ENCODE data around the gene C20orf141.

The C20orf141 gene

GRCh38 chr20:2840967-2841531, 26.3 kb downstream of the C20orf141 start:
- H3K4me3 ChIP-seq (ENCODE audit: low read length), result peak overlapping the region; percentile 88
- no peaks in the 10 kb centered on the region for H3K9me3 ChIP-seq (ENCODE audit: insufficient read depth, low read depth, low read length)
- H3K27ac ChIP-seq (ENCODE audit: low read length), result no peak overlapping the region
- H3K4me1 ChIP-seq (ENCODE audit: insufficient read depth, low read length), result peaks cover 3% of the 10 kb centered on the region; the same call in 1 of the 2 replicates
- H3K27me3 ChIP-seq (ENCODE audit: insufficient read depth, low read length), result peaks cover 24% of the 10 kb centered on the region
- H3K36me3 ChIP-seq (ENCODE audit: insufficient read depth, low read depth, low read length), result no peaks in the 10 kb centered on the region
- peak overlapping the region; percentile 36; the same call in 1 of the 2 replicates for H3K9ac ChIP-seq (ENCODE audit: low read depth, low read length)

GRCh38 chr20:2845607-2846006, 30.8 kb downstream of the C20orf141 start:
- H3K27ac ChIP-seq (ENCODE audit: low read length), result no peak overlapping the region
- H3K4me3 ChIP-seq (ENCODE audit: low read length), result no peak overlapping the region
- no peaks in the 10 kb centered on the region for H3K9me3 ChIP-seq (ENCODE audit: insufficient read depth, low read depth, low read length)
- H3K36me3 ChIP-seq (ENCODE audit: insufficient read depth, low read depth, low read length), result no peaks in the 10 kb centered on the region
- H3K9ac ChIP-seq (ENCODE audit: low read depth, low read length), result no peak overlapping the region
- peaks cover 3% of the 10 kb centered on the region; the same call in 1 of the 2 replicates for H3K4me1 ChIP-seq (ENCODE audit: insufficient read depth, low read length)
- peaks cover 9% of the 10 kb centered on the region; the same call in 1 of the 2 replicates for H3K27me3 ChIP-seq (ENCODE audit: insufficient read depth, low read length)

- H3K9ac ChIP-seq (ENCODE audit: low read depth, low read length), result no peak overlapping the region
- no peaks in the 10 kb centered on the region for H3K4me1 ChIP-seq (ENCODE audit: insufficient read depth, low read length)
- no peaks in the 10 kb centered on the region for H3K36me3 ChIP-seq (ENCODE audit: insufficient read depth, low read depth, low read length)
- peaks cover 3% of the 10 kb centered on the region; the same call in 1 of the 2 replicates for H3K27me3 ChIP-seq (ENCODE audit: insufficient read depth, low read length)
- no peaks in the 10 kb centered on the region for H3K9me3 ChIP-seq (ENCODE audit: insufficient read depth, low read depth, low read length)
- no peak overlapping the region for H3K4me3 ChIP-seq (ENCODE audit: low read length)
- H3K27ac ChIP-seq (ENCODE audit: low read length), result no peak overlapping the region
These were observed 31.9 kb downstream of the C20orf141 start for GRCh38 chr20:2846698-2847097.

- no peaks in the 10 kb centered on the region for H3K9me3 ChIP-seq (ENCODE audit: insufficient read depth, low read depth, low read length)
- H3K36me3 ChIP-seq (ENCODE audit: insufficient read depth, low read depth, low read length), result no peaks in the 10 kb centered on the region
- no peaks in the 10 kb centered on the region for H3K27me3 ChIP-seq (ENCODE audit: insufficient read depth, low read length)
- no peak overlapping the region for H3K9ac ChIP-seq (ENCODE audit: low read depth, low read length)
- no peak overlapping the region for H3K4me3 ChIP-seq (ENCODE audit: low read length)
- H3K27ac ChIP-seq (ENCODE audit: low read length), result no peak overlapping the region
- H3K4me1 ChIP-seq (ENCODE audit: insufficient read depth, low read length), result no peaks in the 10 kb centered on the region
These were observed 33.0 kb downstream of the C20orf141 start for GRCh38 chr20:2847802-2848201.

GRCh38 chr20:2849529-2849928, 34.7 kb downstream of the C20orf141 start:
- no peaks in the 10 kb centered on the region for H3K36me3 ChIP-seq (ENCODE audit: insufficient read depth, low read depth, low read length)
- H3K4me1 ChIP-seq (ENCODE audit: insufficient read depth, low read length), result no peaks in the 10 kb centered on the region
- H3K4me3 ChIP-seq (ENCODE audit: low read length), result no peak overlapping the region
- H3K9ac ChIP-seq (ENCODE audit: low read depth, low read length), result no peak overlapping the region
- no peaks in the 10 kb centered on the region for H3K27me3 ChIP-seq (ENCODE audit: insufficient read depth, low read length)
- H3K9me3 ChIP-seq (ENCODE audit: insufficient read depth, low read depth, low read length), result no peaks in the 10 kb centered on the region
- H3K27ac ChIP-seq (ENCODE audit: low read length), result no peak overlapping the region

- Histone ChIP-seq H3K36me3 (ENCODE audit: insufficient read depth, low read depth, low read length) (no peaks in the 10 kb centered on the region), H3K27ac (ENCODE audit: low read length) (no peak overlapping the region), H3K9me3 (ENCODE audit: insufficient read depth, low read depth, low read length) (no peaks in the 10 kb centered on the region), H3K4me1 (ENCODE audit: insufficient read depth, low read length) (no peaks in the 10 kb centered on the region), H3K27me3 (ENCODE audit: insufficient read depth, low read length) (no peaks in the 10 kb centered on the region), H3K9ac (ENCODE audit: low read depth, low read length) (no peak overlapping the region), H3K4me3 (ENCODE audit: low read length) (no peak overlapping the region)
These were observed 36.3 kb downstream of the C20orf141 start for GRCh38 chr20:2851086-2851485.

GRCh38 chr20:2858591-2858990, 43.8 kb downstream of the C20orf141 start:
- H3K27me3 ChIP-seq (ENCODE audit: insufficient read depth, low read length), result no peaks in the 10 kb centered on the region
- no peak overlapping the region for H3K9ac ChIP-seq (ENCODE audit: low read depth, low read length)
- no peak overlapping the region for H3K27ac ChIP-seq (ENCODE audit: low read length)
- H3K9me3 ChIP-seq (ENCODE audit: insufficient read depth, low read depth, low read length), result no peaks in the 10 kb centered on the region
- H3K4me1 ChIP-seq (ENCODE audit: insufficient read depth, low read length), result no peaks in the 10 kb centered on the region
- H3K4me3 ChIP-seq (ENCODE audit: low read length), result no peak overlapping the region
- no peaks in the 10 kb centered on the region; the same call in 1 of the 2 replicates for H3K36me3 ChIP-seq (ENCODE audit: insufficient read depth, low read depth, low read length)

GRCh38 chr20:2859330-2860121, 44.7 kb downstream of the C20orf141 start:
- H3K36me3 ChIP-seq (ENCODE audit: insufficient read depth, low read depth, low read length), result no peaks in the 10 kb centered on the region; the same call in 1 of the 2 replicates
- H3K27ac ChIP-seq (ENCODE audit: low read length), result no peak overlapping the region
- no peaks in the 10 kb centered on the region for H3K4me1 ChIP-seq (ENCODE audit: insufficient read depth, low read length)
- no peak overlapping the region for H3K9ac ChIP-seq (ENCODE audit: low read depth, low read length)
- no peaks in the 10 kb centered on the region for H3K9me3 ChIP-seq (ENCODE audit: insufficient read depth, low read depth, low read length)
- H3K27me3 ChIP-seq (ENCODE audit: insufficient read depth, low read length), result no peaks in the 10 kb centered on the region
- H3K4me3 ChIP-seq (ENCODE audit: low read length), result no peak overlapping the region

- Histone ChIP-seq H3K4me3 (ENCODE audit: low read length) (no peak overlapping the region), H3K27ac (ENCODE audit: low read length) (no peak overlapping the region), H3K9me3 (ENCODE audit: insufficient read depth, low read depth, low read length) (no peaks in the 10 kb centered on the region), H3K36me3 (ENCODE audit: insufficient read depth, low read depth, low read length) (no peaks in the 10 kb centered on the region; the same call in 1 of the 2 replicates), H3K4me1 (ENCODE audit: insufficient read depth, low read length) (no peaks in the 10 kb centered on the region), H3K9ac (ENCODE audit: low read depth, low read length) (no peak overlapping the region), H3K27me3 (ENCODE audit: insufficient read depth, low read length) (0 out of 2 replicates have a peak, but pooled peaks cover 5% of the 10 kb centered on the region)
These were observed 49.8 kb downstream of the C20orf141 start for GRCh38 chr20:2864626-2865025.

- H3K4me1 ChIP-seq (ENCODE audit: insufficient read depth, low read length), result no peaks in the 10 kb centered on the region
- H3K4me3 ChIP-seq (ENCODE audit: low read length), result no peak overlapping the region
- no peak overlapping the region for H3K9ac ChIP-seq (ENCODE audit: low read depth, low read length)
- H3K9me3 ChIP-seq (ENCODE audit: insufficient read depth, low read depth, low read length), result no peaks in the 10 kb centered on the region
- 0 out of 2 replicates have a peak, but pooled peaks cover 5% of the 10 kb centered on the region for H3K27me3 ChIP-seq (ENCODE audit: insufficient read depth, low read length)
- no peak overlapping the region for H3K27ac ChIP-seq (ENCODE audit: low read length)
- no peaks in the 10 kb centered on the region; the same call in 1 of the 2 replicates for H3K36me3 ChIP-seq (ENCODE audit: insufficient read depth, low read depth, low read length)
These were observed 50.3 kb downstream of the C20orf141 start for GRCh38 chr20:2865101-2865500.
